SH-SY5Y (cell line): ENCODE data around the gene OR2B2.

Experiments
- GATA2 ChIP-seq: IDR thresholded peaks from 2 replicates; pipeline ENCODE4 v1.6.1; 2011; ENCODE audit warnings: mild to moderate bottlenecking, low read depth, low read length
- GATA3 ChIP-seq: IDR thresholded peaks from 2 replicates; pipeline ENCODE4 v1.6.1; 2011; ENCODE audit warnings: low read depth, mild to moderate bottlenecking, low read length, moderate library complexity

GRCh38 chr6:27922949-27923348, 10.8 kb upstream of the OR2B2 start:
- TF ChIP-seq GATA2 (no peak), GATA3 (no peak)
